Parathyroid adenoma (tissue), 2 donors: ENCODE results near the gene TUBB3.

ENCODE experiments used
- H2AFZ ChIP-seq: fragments of 300-600 bp; sonication (generic); one replicate; pipeline ENCODE4 v1.7.0; 2017; ENCODE audit warnings: antibody characterized with exemption, mild to moderate bottlenecking
- H3K27ac ChIP-seq: fragments of 300-600 bp; sonication (generic); one replicate; pipeline ENCODE4 v1.7.0; 2017
- H3K27me3 ChIP-seq: fragments of 300-600 bp; sonication (generic); one replicate; pipeline ENCODE4 v1.7.0; 2017; ENCODE audit warnings: low read length; ENCODE audit not compliant: control insufficient read depth, insufficient read depth
- H3K36me3 ChIP-seq: fragments of 300-600 bp; sonication (generic); one replicate; pipeline ENCODE4 v1.7.0; 2017; ENCODE audit warnings: low read length; ENCODE audit not compliant: control insufficient read depth, insufficient read depth
- H3K4me1 ChIP-seq: fragments of 300-600 bp; sonication (generic); one replicate; pipeline ENCODE4 v1.7.0; 2017; ENCODE audit warnings: control low read depth
- H3K4me2 ChIP-seq: fragments of 300-600 bp; sonication (generic); one replicate; pipeline ENCODE4 v1.7.0; 2017; ENCODE audit warnings: low read length
- H3K4me3 ChIP-seq: fragments of 300-600 bp; sonication (generic); one replicate; pipeline ENCODE4 v1.7.0; 2017; ENCODE audit warnings: low read depth, low read length
- H3K79me2 ChIP-seq: fragments of 300-600 bp; sonication (generic); one replicate; pipeline ENCODE4 v1.7.0; 2017; ENCODE audit warnings: control low read depth
- H3K9ac ChIP-seq: fragments of 300-600 bp; sonication (generic); one replicate; pipeline ENCODE4 v1.7.0; 2017; ENCODE audit warnings: mild to moderate bottlenecking
- H3K9me3 ChIP-seq: fragments of 300-600 bp; sonication (generic); one replicate; pipeline ENCODE4 v1.7.0; 2017; ENCODE audit warnings: low read length; ENCODE audit not compliant: control insufficient read depth
- CTCF ChIP-seq: fragments of 300-600 bp; sonication (generic); IDR thresholded peaks from one replicate; pipeline ENCODE4 v1.7.0; 2017; ENCODE audit warnings: antibody characterized with exemption, mild to moderate bottlenecking
- donor health status: primary hyperparathyroidism.

Gene TUBB3

GRCh38 chr16:89883346-89884040, 39.6 kb upstream of the TUBB3 start:
- TF ChIP-seq CTCF: no peak
- no peaks in the 10 kb centered on the region for H3K9me3 ChIP-seq

GRCh38 chr16:89884041-89884421, 39.1 kb upstream of the TUBB3 start:
- H3K27me3 ChIP-seq: no peaks in the 10 kb centered on the region
- H3K79me2 ChIP-seq: peaks cover 65% of the 10 kb centered on the region
- no peaks in the 10 kb centered on the region for H3K9me3 ChIP-seq
- no peak overlapping the region for H3K27ac ChIP-seq
- no peaks in the 10 kb centered on the region for H3K4me1 ChIP-seq
- H3K9ac ChIP-seq: no peak overlapping the region
- H3K36me3 ChIP-seq: no peaks in the 10 kb centered on the region
- H3K4me3 ChIP-seq: no peak overlapping the region
- no peak overlapping the region for H2AFZ ChIP-seq
- no peak for TF ChIP-seq CTCF
- H3K4me2 ChIP-seq: no peak overlapping the region

More at GRCh38 chr16:89883346-89884040, 39.6 kb upstream of the TUBB3 start:
- H3K9ac ChIP-seq: no peak overlapping the region
- H3K27me3 ChIP-seq: no peaks in the 10 kb centered on the region
- peaks cover 71% of the 10 kb centered on the region for H3K79me2 ChIP-seq
- H3K4me2 ChIP-seq: no peak overlapping the region
- H3K27ac ChIP-seq: no peak overlapping the region
- H3K36me3 ChIP-seq: no peaks in the 10 kb centered on the region
- no peaks in the 10 kb centered on the region for H3K4me1 ChIP-seq
- no peak overlapping the region for H2AFZ ChIP-seq
- H3K4me3 ChIP-seq: no peak overlapping the region

GRCh38 chr16:89887243-89887642, 35.9 kb upstream of the TUBB3 start:
- Histone ChIP-seq H3K36me3 (no peaks in the 10 kb centered on the region), H3K4me3 (no peak overlapping the region), H3K4me2 (no peak overlapping the region), H3K79me2 (peaks cover 53% of the 10 kb centered on the region), H3K9ac (no peak overlapping the region), H2AFZ (no peak overlapping the region), H3K4me1 (no peaks in the 10 kb centered on the region), H3K27me3 (no peaks in the 10 kb centered on the region), H3K27ac (no peak overlapping the region), H3K9me3 (no peaks in the 10 kb centered on the region)
- no peak for TF ChIP-seq CTCF

- Histone ChIP-seq H3K27ac (no peak overlapping the region), H3K27me3 (no peaks in the 10 kb centered on the region), H2AFZ (no peak overlapping the region), H3K4me2 (no peak overlapping the region), H3K4me3 (no peak overlapping the region), H3K36me3 (no peaks in the 10 kb centered on the region), H3K4me1 (no peaks in the 10 kb centered on the region), H3K79me2 (peaks cover 29% of the 10 kb centered on the region), H3K9me3 (no peaks in the 10 kb centered on the region), H3K9ac (no peak overlapping the region)
- no peak for TF ChIP-seq CTCF
These were observed 32.9 kb upstream of the TUBB3 start for GRCh38 chr16:89890200-89890599.
